Esophagus squamous epithelium (tissue), 4 donors: Measurements from ENCODE around the gene C15orf40.

Source experiments
- CTCF ChIP-seq, 6 experiments: fragments of 450-650 bp in 4 of 6; fragments of 200-600 bp in 2 of 6; sonication (generic) in 2 of 6; IDR thresholded peaks; one replicate each; pipeline ENCODE4 v1.5.1; 2016 to 2019; ENCODE audit warnings: antibody characterized with exemption in 6 of 6, mild to moderate bottlenecking in 4 of 6, moderate library complexity in 4 of 6
- POLR2A ChIP-seq, 4 donors: fragments of 450-650 bp; IDR thresholded peaks; one replicate each; pipeline ENCODE4 v1.6.1; 2017; ENCODE audit warnings: antibody characterized with exemption in 4 of 4, mild to moderate bottlenecking in 4 of 4, moderate library complexity in 3 of 4

- no peak for TF ChIP-seq CTCF (IDR thresholded peaks at IDR 0.05)
- TF ChIP-seq POLR2A (IDR thresholded peaks at IDR 0.05) = no peak
Observed at GRCh38 chr15:82943176-82943575, 68.3 kb downstream of the C15orf40 start.
